OCI-LY7 (cell line): Measurements from ENCODE around the gene CBX8.
A peak's percentile ranks its signal among the peaks of the same experiment; 100 is the strongest.

Experiments
- CTCF ChIP-seq: fragments of 200-600 bp; sonication (generic); conservative IDR thresholded peaks from 2 replicates; pipeline ENCODE4 v1.5.1; 2014; ENCODE audit warnings: mild to moderate bottlenecking, antibody characterized with exemption, low read length, moderate library complexity, mixed read lengths
- EZH2phosphoT487 ChIP-seq: fragments of 200-600 bp; sonication (generic); IDR thresholded peaks from 2 replicates; pipeline ENCODE4 v1.6.1; 2018; ENCODE audit warnings: low read depth, borderline replicate concordance, mild to moderate bottlenecking, mixed run types, antibody characterized with exemption, low read length, moderate library complexity, mixed read lengths

- TF ChIP-seq CTCF (no peak), EZH2phosphoT487 (peak; percentile 59; the same call in 1 of the 2 replicates)
Measured at GRCh38 chr17:79791735-79792161, 5.1 kb downstream of the CBX8 start.
